Hepatocyte (in vitro differentiated cells): ENCODE data around the gene S100A8.

Experiments
- EZH2 ChIP-seq: fragments of 200-600 bp; sonication (generic); IDR thresholded peaks from 2 replicates; pipeline ENCODE4 v1.6.1; 2016; ENCODE audit warnings: antibody characterized with exemption, mild to moderate bottlenecking, borderline replicate concordance
- EZH2phosphoT487 ChIP-seq: fragments of 200-600 bp; sonication (generic); IDR thresholded peaks from one replicate; pipeline ENCODE4 v1.6.1; 2018; ENCODE audit warnings: antibody characterized with exemption, mild to moderate bottlenecking, low read depth, moderate library complexity; ENCODE audit not compliant: unreplicated experiment, severe bottlenecking

- TF ChIP-seq EZH2 (no peak), EZH2phosphoT487 (no peak)
Measured at GRCh38 chr1:153341431-153341934, 49.4 kb downstream of the S100A8 start.
